NAMALWA (cell line): ENCODE data around the gene PTPRD.

ENCODE experiments used
- DNase-seq: peaks from one replicate; pipeline ENCODE4 v3.0.0-alpha.2; 2015; ENCODE audit warnings: low spot score

PTPRD gene

GRCh38 chr9:8766096-8766495 is 1846.7 kb downstream of the PTPRD start:
- no peak for DNase-seq

GRCh38 chr9:8764051-8764450 is 1848.8 kb downstream of the PTPRD start:
- no peak for DNase-seq

- DNase-seq: no peak
These were observed 1850.2 kb downstream of the PTPRD start for GRCh38 chr9:8762479-8763085.

GRCh38 chr9:8760000-8760767 is 1852.6 kb downstream of the PTPRD start:
- no peak for DNase-seq

- DNase-seq: no peak
These were observed 1854.9 kb downstream of the PTPRD start for GRCh38 chr9:8757881-8758280.

- DNase-seq: no peak
These were observed 1858.1 kb downstream of the PTPRD start for GRCh38 chr9:8754751-8755150.

GRCh38 chr9:8751406-8751930 is 1861.3 kb downstream of the PTPRD start:
- DNase-seq: no peak

GRCh38 chr9:8750639-8751051 is 1862.2 kb downstream of the PTPRD start:
- no peak for DNase-seq

GRCh38 chr9:8745347-8745746 is 1867.5 kb downstream of the PTPRD start:
- no peak for DNase-seq

GRCh38 chr9:8738945-8739344 is 1873.9 kb downstream of the PTPRD start:
- no peak for DNase-seq

- no peak for DNase-seq
These were observed 1876.0 kb downstream of the PTPRD start for GRCh38 chr9:8736805-8737204.

GRCh38 chr9:8734760-8735159 is 1878.0 kb downstream of the PTPRD start:
- no peak for DNase-seq

- DNase-seq: no peak
These were observed 1879.5 kb downstream of the PTPRD start for GRCh38 chr9:8733131-8733954.

GRCh38 chr9:8732367-8733075 is 1880.3 kb downstream of the PTPRD start:
- DNase-seq: no peak

GRCh38 chr9:8730618-8731017 is 1882.2 kb downstream of the PTPRD start:
- DNase-seq: no peak

- DNase-seq: no peak
These were observed 1883.9 kb downstream of the PTPRD start for GRCh38 chr9:8728910-8729309.

GRCh38 chr9:8727191-8727590 is 1885.6 kb downstream of the PTPRD start:
- no peak for DNase-seq

GRCh38 chr9:8726692-8727091 is 1886.1 kb downstream of the PTPRD start:
- no peak for DNase-seq

GRCh38 chr9:8725635-8726034 is 1887.2 kb downstream of the PTPRD start:
- no peak for DNase-seq

- DNase-seq: no peak
These were observed 1888.4 kb downstream of the PTPRD start for GRCh38 chr9:8724284-8725018.

- DNase-seq: no peak
These were observed 1889.6 kb downstream of the PTPRD start for GRCh38 chr9:8723195-8723594.
